Psoas muscle (tissue), 8 donors: ENCODE results near the gene PJA2. TPM values are rescaled to one million over a fixed set of nuclear protein-coding genes. Genes with fewer than 3 reads are reported as not detected.
A peak's percentile ranks its signal among the peaks of the same experiment; 100 is the strongest.

ENCODE experiments used
- ATAC-seq, 4 donors: fragments of 200-7000 bp; cut with Tn5 transposase; one replicate each; pipeline ENCODE4 v1.9.1; 2020; ENCODE audit warnings: moderate library complexity in 3 of 4, mild to moderate bottlenecking in 2 of 4
- DNase-seq, 2 donors: peaks; one replicate each; pipeline ENCODE4 v3.0.0-alpha.2; 2020
- H3K27ac ChIP-seq: fragments of 200-600 bp; one replicate; pipeline ENCODE4 v1.8.0; 2022
- H3K27me3 ChIP-seq, 3 donors: fragments of 200-600 bp in 1 of 3; one replicate each; pipeline versions ENCODE4 v1.6.1 to v1.8.0; 2013 to 2022; ENCODE audit warnings: low read length in 2 of 3, mild to moderate bottlenecking in 2 of 3, moderate library complexity in 1 of 3; ENCODE audit not compliant: insufficient read depth in 3 of 3
- H3K36me3 ChIP-seq, 2 donors: fragments of 200-600 bp in 1 of 2; one replicate each; pipeline versions ENCODE4 v1.6.1 to v1.8.0; 2013 to 2022; ENCODE audit warnings: low read depth in 1 of 2, mild to moderate bottlenecking in 1 of 2, moderate library complexity in 1 of 2; ENCODE audit not compliant: insufficient read depth in 1 of 2
- H3K4me1 ChIP-seq: fragments of 200-600 bp; one replicate; pipeline ENCODE4 v1.8.0; 2022
- H3K4me3 ChIP-seq: fragments of 200-600 bp; one replicate; pipeline ENCODE4 v1.8.0; 2022; ENCODE audit warnings: mild to moderate bottlenecking
- H3K9me3 ChIP-seq: fragments of 200-600 bp; one replicate; pipeline ENCODE4 v1.8.0; 2022
- CTCF ChIP-seq: fragments of 200-600 bp; IDR thresholded peaks from one replicate; pipeline ENCODE4 v1.8.0; 2022; ENCODE audit warnings: antibody characterized with exemption
- WGBS, 3 donors: extraction: QIAGEN DNeasy Blood & Tissue Kit; methylation state at CpG; one replicate each; pipeline versions ENCODE4 v1.1.6 to v1.1.7; 2013; 5-methylcytosine and 5-hydroxymethylcytosine counted together
- intact Hi-C, 2 donors: fragments of 100-400 bp; cut with DNase I; formaldehyde crosslinking; loops; one replicate each; pipeline versions ENCODE4 v1.11.0 to v1.14.2; 2022
- polyA plus RNA-seq, 3 donors: library from polyadenylated mRNA; stranded (reverse); fragments of 200-250 nt; gene quantifications; one replicate each; pipeline ENCODE4 v1.2.3, GENCODE V29; 2013
- total RNA-seq, 4 donors: library from RNA; stranded (reverse); fragmentation: NEBNext Ultra II Directional in 2 of 4; extraction: Animal tissue kit (Norgen Biotek cat#: 25700) in 2 of 4; gene quantifications; one replicate each; pipeline versions ENCODE4 v1.2.1 to v1.2.4, GENCODE V29; 2021 to 2023
- donor health status: healthy with polysubstance abuse.
- donor health status: DM: no; HTN: no; CAD: no; lungs with moderate emphysema.
- donor health status: Bipolar disorder and iron deficiency.
- donor health status: healthy.
- donor health status: DM: yes; HTN: yes; CAD: no.
- donor health status: DM: no; HTN: no; CAD: no.
- donor health status: DM: no; HTN: no; CAD: no.
- donor health status: DM: yes; HTN: yes; CAD: no.

PJA2 gene
- total and polyA plus RNA-seq, 7 donors: 20.9 to 66.9 (median 39.3) TPM

GRCh38 chr5:109413458-109413857 lies 3.7 kb upstream of the PJA2 start:
- no peaks in the 10 kb centered on the region for H3K27me3 ChIP-seq
- no peaks in the 10 kb centered on the region for H3K9me3 ChIP-seq
- no peak overlapping the region for H3K27ac ChIP-seq
- H3K4me1 ChIP-seq: peaks cover 10% of the 10 kb centered on the region
- no peak for TF ChIP-seq CTCF
- intact Hi-C loops: loop anchor here in 1 of 2 donors (5.0 kb wide), 1 partner anchor 686 kb away; no protein-coding TSS in a partner anchor
- ATAC-seq (no peak), DNase-seq (no peak)
- H3K4me3 ChIP-seq: no peak overlapping the region
- no peaks in the 10 kb centered on the region for H3K36me3 ChIP-seq

DNA sequence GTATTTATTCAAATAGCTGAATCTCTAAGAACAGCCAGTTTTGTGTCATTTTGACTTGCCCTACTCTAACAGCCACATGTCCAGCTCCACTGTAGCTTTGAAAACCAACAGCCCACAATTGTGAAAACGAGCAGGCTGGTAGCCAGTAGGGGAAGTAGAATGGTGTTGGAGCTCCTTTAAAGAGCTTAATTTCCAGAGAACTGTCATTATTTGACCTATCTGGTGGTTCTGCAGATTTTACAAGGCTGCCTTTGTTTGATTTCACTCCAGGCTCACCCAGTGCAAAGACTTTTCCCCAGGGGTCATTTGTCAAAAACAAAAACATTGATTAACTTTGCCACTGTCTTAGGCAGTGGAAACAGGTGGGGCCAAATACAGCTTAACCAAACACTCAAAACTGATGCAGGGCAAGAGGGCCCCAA lies 3.2 kb upstream of the PJA2 start:
- no peak for TF ChIP-seq CTCF
- Histone ChIP-seq H3K27me3 (no peaks in the 10 kb centered on the region), H3K9me3 (no peaks in the 10 kb centered on the region), H3K4me3 (no peak overlapping the region), H3K4me1 (peaks cover 13% of the 10 kb centered on the region), H3K36me3 (no peaks in the 10 kb centered on the region), H3K27ac (peak overlapping the region; percentile 98)
- DNase-seq (no peak), ATAC-seq (no peak)
- 32 to 50% (median 44%) methylated on average over 1 of the region's 1 CpG for WGBS, 3 donors
- intact Hi-C loops: loop anchor here in 1 of 2 donors (5.0 kb wide), 1 partner anchor 686 kb away; no protein-coding TSS in a partner anchor

GRCh38 chr5:109411627-109412026 lies 1.9 kb upstream of the PJA2 start:
- 41 to 51% (median 48%) methylated on average over 3 of the region's 3 CpGs for WGBS, 3 donors

GRCh38 chr5:109411149-109411514 lies 1.4 kb upstream of the PJA2 start:
- H3K4me3 ChIP-seq: peak overlapping the region; percentile 90
- peaks cover 32% of the 10 kb centered on the region for H3K4me1 ChIP-seq
- intact Hi-C loops: loop anchor here in 1 of 2 donors (5.0 kb wide), 1 partner anchor 684 kb away; no protein-coding TSS in a partner anchor
- no peaks in the 10 kb centered on the region for H3K36me3 ChIP-seq
- no peaks in the 10 kb centered on the region for H3K9me3 ChIP-seq
- WGBS, 3 donors: 13 to 33% (median 13%) methylated on average over 2 of the region's 2 CpGs
- H3K27ac ChIP-seq: peak overlapping the region; percentile 98
- TF ChIP-seq CTCF: no peak
- DNase-seq (no peak), ATAC-seq (no peak)
- no peaks in the 10 kb centered on the region for H3K27me3 ChIP-seq

More at GRCh38 chr5:109411627-109412026, 1.9 kb upstream of the PJA2 start:
- Histone ChIP-seq H3K9me3 (no peaks in the 10 kb centered on the region), H3K27me3 (no peaks in the 10 kb centered on the region), H3K27ac (peak overlapping the region; percentile 98), H3K4me3 (peak overlapping the region; percentile 90), H3K4me1 (peaks cover 27% of the 10 kb centered on the region), H3K36me3 (no peaks in the 10 kb centered on the region)
- DNase-seq (no peak), ATAC-seq (peak in 3 of 4 donors; percentile 21 to 26 (median 26))
- intact Hi-C loops: loop anchor here in 1 of 2 donors (5.0 kb wide), 1 partner anchor 684 kb away; no protein-coding TSS in a partner anchor
- TF ChIP-seq CTCF: no peak
